ENCODE results near the gene INMT. TPM values are rescaled to one million over a fixed set of nuclear protein-coding genes. Genes with fewer than 3 reads are reported as not detected.

The INMT gene
- total and polyA plus RNA-seq, 10 of the 15 experiments (the other 5 are each of a cell fraction or from before 2014, with no cell fraction given): 0.03 to 0.20 (median 0.10) TPM; not detected in 7

GRCh38 chr7:30805081-30805691, 53.3 kb downstream of the INMT start:
- Histone ChIP-seq H3K9ac (ENCODE audit: control insufficient read depth, insufficient read depth, low read length) (no peak overlapping the region), H3K36me3 (ENCODE audit: control insufficient read depth in 2 of 2, insufficient read depth in 2 of 2, low read length in 1 of 2) (no peaks in the 10 kb centered on the region), H3K4me2 (ENCODE audit: control insufficient read depth, insufficient read depth) (no peak overlapping the region), H3K27me3 (replicated peaks in 1 of 2; ENCODE audit: control insufficient read depth in 2 of 2, insufficient read depth in 2 of 2, low read length in 1 of 2) (no peaks in the 10 kb centered on the region), H3K27ac (ENCODE audit: control insufficient read depth, insufficient read depth) (no peak overlapping the region), H3K9me3 (replicated peaks; ENCODE audit: control insufficient read depth, insufficient read depth, low read length) (no peaks in the 10 kb centered on the region), H4K20me1 (ENCODE audit: control insufficient read depth, insufficient read depth) (no peaks in the 10 kb centered on the region), H2AFZ (ENCODE audit: control insufficient read depth, low read depth, low read length) (no peak overlapping the region), H3K79me2 (ENCODE audit: control insufficient read depth, insufficient read depth, low read length) (no peaks in the 10 kb centered on the region), H3K4me3 (no peak overlapping the region), H3K4me1 (ENCODE audit: control insufficient read depth, insufficient read depth, low read length) (peaks cover 3% of the 10 kb centered on the region)
- ChIA-PET RAD21 (ENCODE audit: unreplicated experiment) (no interaction called here), SMC1A (ENCODE audit: uncharacterized antibody, unreplicated experiment) (interaction anchor here (1.3 kb wide), 2 partner anchors 169 to 318 kb away, joined by 4 to 6 read pairs; no protein-coding TSS in a partner anchor), POLR2A (no interaction called here), CTCF (interaction anchor here (0.6 to 5.2 kb wide), 2 partner anchors 277 to 317 kb away, joined by 3 to 35 read pairs; no protein-coding TSS in a partner anchor)
- intact Hi-C loops (cut with micrococcal nuclease; ENCODE audit: unreplicated experiment) (no loop called here), in situ Hi-C loops (cut with MboI) (no loop called here)
- no peak for ATAC-seq
- BruUV-seq (replicated peaks): no TSS peak
- WGBS (ENCODE audit: insufficient coverage, insufficient replicate concordance, low lambda C conversion rate, missing lambda C conversion rate): 60% methylated on average over 9 of the region's 9 CpGs
- FAIRE-seq: no peak
- no peak for DNase-seq (ENCODE audit: low read depth, low spot score)
- TF ChIP-seq RELB (IDR thresholded peaks at IDR 0.05; ENCODE audit: low read depth) (no peak), BACH1 (IDR thresholded peaks at IDR 0.05; ENCODE audit: borderline replicate concordance) (no peak), IKZF2 (IDR thresholded peaks at IDR 0.05) (no peak), POLR2A (IDR thresholded peaks at IDR 0.05; ENCODE audit: low read depth, low read length) (no peak), FOS (IDR thresholded peaks at IDR 0.05; ENCODE audit: borderline replicate concordance, extremely low read depth, insufficient read length) (no peak), TCF12 (IDR thresholded peaks at IDR 0.05; ENCODE audit: low read depth, low read length) (no peak), USF1 (IDR thresholded peaks at IDR 0.05; ENCODE audit: borderline replicate concordance, extremely low read length, insufficient read depth, low read depth, low read length) (no peak), NKRF (conservative IDR thresholded peaks at IDR 0.05) (no peak), NRF1 (conservative IDR thresholded peaks at IDR 0.05; ENCODE audit: low read depth, low read length) (no peak), HSF1 (IDR thresholded peaks at IDR 0.05; ENCODE audit: low read depth, low read length) (no peak), ZNF217 (IDR thresholded peaks at IDR 0.05) (no peak), CBX3 (IDR thresholded peaks at IDR 0.05; ENCODE audit: borderline replicate concordance, low read depth) (no peak), REST (IDR thresholded peaks at IDR 0.05; ENCODE audit: low read depth, low read length) (no peak), BMI1 (IDR thresholded peaks at IDR 0.05; ENCODE audit: borderline replicate concordance) (no peak)
